Stomach (tissue), 4 donors: ENCODE measurements around the gene PLEK2.

Experiments
- EP300 ChIP-seq: sonication (generic); formaldehyde crosslinking; IDR thresholded peaks from one replicate; pipeline ENCODE4 v1.6.1; 2017; ENCODE audit warnings: antibody characterized with exemption
- POLR2A ChIP-seq, 4 donors: fragments of 450-650 bp; IDR thresholded peaks; one replicate each; pipeline ENCODE4 v1.6.1; 2016; ENCODE audit warnings: antibody characterized with exemption in 4 of 4, control low read depth in 2 of 4, mild to moderate bottlenecking in 1 of 4, moderate library complexity in 1 of 4
- POLR2AphosphoS5 ChIP-seq, 3 donors: sonication (generic); formaldehyde crosslinking; IDR thresholded peaks; one replicate each; pipeline ENCODE4 v1.6.1; 2016; ENCODE audit warnings: antibody characterized with exemption in 3 of 3
- TF ChIP-seq, protein P1 (sequence below), 7 experiments: fragments of 450-650 bp in 4 of 7; fragments of 200-600 bp in 3 of 7; sonication (generic) in 3 of 7; IDR thresholded peaks; one replicate each; pipeline ENCODE4 v1.5.1; 2016 to 2019; ENCODE audit warnings: antibody characterized with exemption in 7 of 7, control low read depth in 2 of 7, mild to moderate bottlenecking in 1 of 7

DNA sequence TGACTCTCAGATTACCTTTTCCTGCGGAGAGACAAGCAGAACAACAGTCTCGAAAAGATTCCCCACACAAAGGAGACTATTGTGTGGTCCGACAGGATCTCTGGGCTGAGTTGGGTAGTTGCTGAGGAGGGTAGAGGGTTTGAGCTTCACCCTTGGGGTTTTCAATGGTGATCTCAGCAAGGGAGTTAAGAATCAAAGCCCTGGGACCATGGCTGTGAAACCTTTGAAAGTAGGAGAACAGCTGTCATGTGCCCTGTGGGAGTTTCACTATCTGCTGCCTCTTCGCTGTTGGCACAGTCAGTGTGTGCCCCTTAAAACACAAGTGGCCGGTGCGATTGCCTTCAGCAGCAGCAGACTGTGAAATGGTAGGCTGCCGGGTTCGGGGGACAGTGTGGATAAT lies 14.2 kb upstream of the PLEK2 start:
- TF ChIP-seq, protein P1, sequence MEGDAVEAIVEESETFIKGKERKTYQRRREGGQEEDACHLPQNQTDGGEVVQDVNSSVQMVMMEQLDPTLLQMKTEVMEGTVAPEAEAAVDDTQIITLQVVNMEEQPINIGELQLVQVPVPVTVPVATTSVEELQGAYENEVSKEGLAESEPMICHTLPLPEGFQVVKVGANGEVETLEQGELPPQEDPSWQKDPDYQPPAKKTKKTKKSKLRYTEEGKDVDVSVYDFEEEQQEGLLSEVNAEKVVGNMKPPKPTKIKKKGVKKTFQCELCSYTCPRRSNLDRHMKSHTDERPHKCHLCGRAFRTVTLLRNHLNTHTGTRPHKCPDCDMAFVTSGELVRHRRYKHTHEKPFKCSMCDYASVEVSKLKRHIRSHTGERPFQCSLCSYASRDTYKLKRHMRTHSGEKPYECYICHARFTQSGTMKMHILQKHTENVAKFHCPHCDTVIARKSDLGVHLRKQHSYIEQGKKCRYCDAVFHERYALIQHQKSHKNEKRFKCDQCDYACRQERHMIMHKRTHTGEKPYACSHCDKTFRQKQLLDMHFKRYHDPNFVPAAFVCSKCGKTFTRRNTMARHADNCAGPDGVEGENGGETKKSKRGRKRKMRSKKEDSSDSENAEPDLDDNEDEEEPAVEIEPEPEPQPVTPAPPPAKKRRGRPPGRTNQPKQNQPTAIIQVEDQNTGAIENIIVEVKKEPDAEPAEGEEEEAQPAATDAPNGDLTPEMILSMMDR (IDR thresholded peaks at IDR 0.05): no peak
- TF ChIP-seq POLR2AphosphoS5 (IDR thresholded peaks at IDR 0.05) (no peak), POLR2A (IDR thresholded peaks at IDR 0.05) (no peak), EP300 (no peak)
